Medulla oblongata (tissue), 1 donor: ENCODE measurements around the gene PCNX1.

Source experiments
- DNase-seq: peaks from one replicate; pipeline ENCODE4 v3.0.0-alpha.2; 2015; ENCODE audit errors: extremely low spot score

PCNX1 gene

DNA sequence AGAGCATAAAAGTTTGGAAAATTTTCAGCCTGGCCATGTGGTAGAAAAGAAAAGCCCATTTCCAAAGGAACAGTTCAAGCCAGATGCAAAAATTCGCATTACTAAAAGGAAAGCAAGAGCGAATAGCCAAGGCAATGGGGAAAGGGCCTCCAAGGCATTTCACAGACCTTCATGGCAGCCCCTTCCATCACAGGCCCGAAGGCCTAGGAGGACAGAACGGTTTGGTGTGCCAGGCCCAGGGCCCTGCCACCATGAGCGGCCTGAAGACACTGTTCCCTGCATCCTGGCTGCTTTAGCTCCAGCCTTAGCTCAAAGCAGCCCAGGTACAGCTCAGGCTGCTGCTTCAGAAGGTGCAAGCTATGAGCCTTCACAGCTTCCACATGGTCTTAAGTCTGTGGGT, 243.5 kb downstream of the PCNX1 start:
- DNase-seq = no peak

DNA sequence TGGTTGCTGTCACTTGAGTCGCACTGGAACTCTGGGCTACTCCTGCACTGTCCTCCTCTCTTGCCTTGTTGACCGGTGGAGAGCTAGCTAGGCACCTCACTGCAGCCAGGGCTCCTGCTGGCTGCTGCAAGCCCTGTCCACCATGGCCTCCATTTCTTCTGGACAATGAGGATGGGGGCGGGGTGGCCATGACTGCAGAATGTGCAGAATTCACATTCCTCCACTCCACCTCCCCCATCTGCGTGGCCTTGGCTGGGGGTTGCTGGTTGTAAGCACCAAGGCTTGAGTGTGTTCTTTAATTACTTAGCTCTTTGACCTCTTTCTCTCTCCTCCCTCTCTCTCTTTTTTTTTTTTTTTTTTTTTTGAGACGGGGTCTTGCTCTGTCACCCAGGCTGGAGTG, 248.5 kb downstream of the PCNX1 start:
- no peak for DNase-seq

DNA sequence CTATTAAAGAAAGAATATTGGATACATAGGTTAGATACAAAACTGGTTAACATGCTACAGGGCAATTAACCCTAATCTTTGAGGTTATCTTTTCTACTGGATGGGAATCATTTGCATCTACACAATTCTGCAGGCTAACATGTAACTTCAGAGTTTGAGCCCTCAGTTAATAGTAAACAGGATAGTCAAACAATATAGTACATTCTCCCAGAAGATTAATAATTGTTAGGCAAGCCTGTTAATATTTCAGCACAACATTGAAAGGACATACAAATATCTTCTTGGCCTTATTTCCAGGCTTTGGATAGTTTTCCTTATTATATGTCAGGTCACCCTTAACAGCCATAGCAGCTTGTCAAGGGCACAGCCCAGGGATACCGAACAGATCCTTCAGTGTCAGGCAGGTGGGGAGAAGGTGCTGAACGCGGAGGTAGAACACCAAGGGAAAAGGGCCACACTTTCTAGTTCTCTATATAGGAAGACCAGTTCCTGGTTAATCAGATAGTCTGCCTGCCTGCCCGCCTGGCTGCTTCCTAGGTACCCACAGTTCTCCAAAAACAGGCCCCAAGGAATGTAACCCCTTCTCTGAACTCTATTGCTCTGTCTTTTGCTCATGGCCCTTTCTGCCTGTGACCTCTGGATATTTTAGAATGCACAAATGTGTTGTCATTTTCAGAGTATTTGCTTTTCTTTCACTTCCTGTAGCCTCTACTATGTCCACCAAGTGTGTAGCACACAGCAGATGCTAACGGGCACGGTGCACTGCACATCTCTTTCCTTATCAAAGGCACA, 256.0 kb downstream of the PCNX1 start:
- no peak for DNase-seq

DNA sequence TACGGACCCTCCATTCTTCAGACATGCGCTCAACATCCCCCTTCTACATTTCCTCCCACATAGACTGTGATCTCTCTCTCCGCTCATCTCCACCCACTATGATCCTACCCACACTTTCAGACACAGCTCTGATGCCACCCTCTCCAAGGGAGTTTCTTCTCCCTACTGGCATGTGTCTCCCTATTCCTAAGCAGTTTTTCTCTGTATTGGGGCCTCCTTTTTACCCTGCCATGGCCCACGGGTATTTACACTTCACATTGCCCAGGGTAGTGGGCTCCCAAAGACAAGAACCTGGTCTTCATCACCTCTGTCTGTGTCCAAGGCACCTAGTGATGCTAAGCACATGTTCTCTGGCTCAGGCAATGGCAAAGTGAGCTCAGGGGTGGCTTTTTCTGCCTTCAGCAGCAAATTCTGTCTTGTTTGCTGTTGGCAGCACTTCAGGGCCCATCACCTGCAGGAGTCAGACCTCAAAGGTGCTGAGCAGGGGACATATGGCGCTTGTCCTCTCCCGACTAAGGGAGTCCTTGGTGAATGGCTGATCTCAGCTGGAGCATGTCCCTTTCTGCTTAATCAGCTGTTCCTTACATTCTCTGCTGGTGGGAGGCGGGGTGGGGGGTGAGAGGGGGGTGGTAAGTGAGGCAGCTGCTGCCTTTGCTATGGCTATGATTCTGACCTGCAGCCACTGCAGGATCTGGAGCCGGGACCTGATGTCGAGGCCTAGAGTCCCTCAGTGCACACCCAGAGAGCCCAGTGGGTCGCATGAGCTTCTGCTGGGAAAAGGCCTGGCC, 256.8 kb downstream of the PCNX1 start:
- no peak for DNase-seq
